Measurements from ENCODE around the gene CKM.
"Not testable (repeated sequence)": the region's sequence is repeated elsewhere in the genome, so short reads cannot be mapped to it uniquely, and the experiment has no call there.

The CKM gene

DNA sequence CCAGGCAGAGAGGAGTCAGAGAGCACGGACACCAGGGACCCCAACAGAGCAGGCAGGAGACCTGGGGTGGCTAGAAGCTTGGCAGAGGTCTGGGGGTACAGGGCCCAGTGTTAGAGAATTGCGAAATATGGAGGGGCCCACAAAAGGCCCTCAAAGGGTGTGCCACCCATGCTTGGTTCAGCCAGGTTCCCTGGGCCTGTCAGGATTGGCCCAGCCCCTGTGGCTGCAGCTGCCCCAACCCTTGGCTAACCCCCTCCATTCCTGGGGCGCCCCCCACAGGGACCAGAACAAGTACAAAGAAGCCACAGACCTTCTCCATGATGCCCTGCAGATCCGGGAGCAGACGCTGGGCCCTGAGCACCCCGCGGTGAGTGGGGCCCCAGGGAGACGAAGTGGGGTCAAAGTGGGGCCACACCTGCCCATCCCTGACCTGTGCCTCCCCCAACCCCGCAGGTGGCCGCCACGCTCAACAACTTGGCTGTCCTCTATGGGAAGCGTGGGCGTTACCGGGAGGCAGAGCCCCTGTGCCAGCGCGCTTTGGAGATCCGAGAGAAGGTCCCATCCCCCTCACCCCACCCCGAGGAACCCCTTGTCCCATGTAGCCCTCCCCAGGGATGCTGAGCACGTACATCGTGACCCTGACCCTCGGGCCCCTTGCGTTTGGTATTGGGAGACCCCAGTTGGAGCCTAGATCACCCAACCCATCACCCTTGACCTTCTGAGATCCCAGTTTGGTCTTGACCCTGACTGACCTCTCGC lies 25.9 kb upstream of the CKM start:
- no peak for DNase-seq

DNA sequence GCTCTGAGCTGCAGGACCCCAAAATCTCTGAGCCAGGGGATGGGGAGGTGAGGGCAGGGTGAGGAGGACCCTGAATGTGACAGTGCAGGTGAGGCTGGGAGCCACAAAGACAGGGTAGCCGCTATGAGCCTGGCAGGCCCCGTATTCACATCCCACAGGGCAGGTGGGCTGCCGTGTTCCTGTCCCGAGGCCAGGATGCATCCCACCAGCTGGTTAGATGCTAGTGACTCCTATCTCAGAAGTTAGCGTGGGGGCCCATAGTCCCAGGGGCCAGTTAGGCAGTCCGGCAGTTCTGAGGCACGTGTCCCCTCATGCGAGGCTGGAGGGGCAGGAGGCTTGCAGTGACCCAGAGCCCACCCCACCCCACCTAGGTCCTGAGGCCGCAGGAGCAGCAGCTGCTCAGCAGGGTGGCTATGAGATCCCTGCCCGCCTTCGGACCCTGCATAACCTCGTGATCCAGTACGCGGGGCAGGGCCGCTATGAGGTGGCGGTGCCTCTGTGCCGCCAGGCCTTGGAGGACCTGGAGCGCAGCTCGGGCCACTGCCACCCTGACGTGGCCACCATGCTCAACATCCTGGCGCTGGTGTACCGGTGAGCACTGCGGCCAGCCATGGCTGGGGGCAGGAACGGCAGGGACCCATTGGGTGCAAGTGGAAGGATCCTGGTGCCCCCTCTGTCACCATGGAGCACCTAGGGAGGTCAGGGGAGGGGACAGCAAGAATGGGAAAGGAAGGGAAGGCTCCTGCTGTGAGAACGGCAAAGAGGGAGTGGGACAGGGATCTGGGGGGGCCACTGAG lies 25.1 kb upstream of the CKM start:
- DNase-seq: no peak

DNA sequence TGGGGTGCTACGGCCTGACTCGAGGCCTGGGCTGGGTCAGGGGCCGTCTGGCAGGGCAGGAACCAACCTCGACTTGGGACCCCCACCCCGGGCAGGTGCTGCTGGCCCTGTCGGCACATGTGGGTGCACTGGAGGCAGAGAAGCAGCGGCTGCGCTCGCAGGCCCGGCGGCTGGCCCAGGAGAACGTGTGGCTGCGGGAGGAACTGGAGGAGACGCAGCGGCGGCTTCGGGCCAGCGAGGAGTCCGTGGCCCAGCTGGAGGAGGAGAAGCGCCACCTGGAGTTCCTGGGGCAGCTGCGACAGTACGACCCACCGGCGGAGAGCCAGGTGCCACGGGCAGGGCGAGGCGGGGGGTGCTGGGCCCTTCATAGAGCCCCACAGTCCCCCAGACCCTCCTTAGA lies 23.8 kb upstream of the CKM start:
- DNase-seq: no peak

DNA sequence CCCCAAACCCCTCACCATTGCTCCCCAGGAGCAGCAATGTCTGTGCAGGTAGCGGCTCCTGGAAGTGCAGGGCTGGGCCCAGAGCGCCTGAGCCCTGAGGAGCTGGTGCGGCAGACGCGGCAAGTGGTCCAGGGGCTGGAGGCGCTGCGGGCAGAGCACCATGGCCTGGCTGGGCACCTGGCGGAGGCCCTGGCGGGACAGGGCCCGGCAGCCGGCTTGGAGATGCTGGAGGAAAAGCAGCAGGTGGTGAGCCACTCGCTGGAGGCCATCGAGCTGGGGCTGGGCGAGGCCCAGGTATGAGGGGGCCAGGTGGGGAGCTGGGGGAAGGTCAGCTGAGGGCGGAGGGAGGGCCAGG lies 22.8 kb upstream of the CKM start:
- DNase-seq: no peak

DNA sequence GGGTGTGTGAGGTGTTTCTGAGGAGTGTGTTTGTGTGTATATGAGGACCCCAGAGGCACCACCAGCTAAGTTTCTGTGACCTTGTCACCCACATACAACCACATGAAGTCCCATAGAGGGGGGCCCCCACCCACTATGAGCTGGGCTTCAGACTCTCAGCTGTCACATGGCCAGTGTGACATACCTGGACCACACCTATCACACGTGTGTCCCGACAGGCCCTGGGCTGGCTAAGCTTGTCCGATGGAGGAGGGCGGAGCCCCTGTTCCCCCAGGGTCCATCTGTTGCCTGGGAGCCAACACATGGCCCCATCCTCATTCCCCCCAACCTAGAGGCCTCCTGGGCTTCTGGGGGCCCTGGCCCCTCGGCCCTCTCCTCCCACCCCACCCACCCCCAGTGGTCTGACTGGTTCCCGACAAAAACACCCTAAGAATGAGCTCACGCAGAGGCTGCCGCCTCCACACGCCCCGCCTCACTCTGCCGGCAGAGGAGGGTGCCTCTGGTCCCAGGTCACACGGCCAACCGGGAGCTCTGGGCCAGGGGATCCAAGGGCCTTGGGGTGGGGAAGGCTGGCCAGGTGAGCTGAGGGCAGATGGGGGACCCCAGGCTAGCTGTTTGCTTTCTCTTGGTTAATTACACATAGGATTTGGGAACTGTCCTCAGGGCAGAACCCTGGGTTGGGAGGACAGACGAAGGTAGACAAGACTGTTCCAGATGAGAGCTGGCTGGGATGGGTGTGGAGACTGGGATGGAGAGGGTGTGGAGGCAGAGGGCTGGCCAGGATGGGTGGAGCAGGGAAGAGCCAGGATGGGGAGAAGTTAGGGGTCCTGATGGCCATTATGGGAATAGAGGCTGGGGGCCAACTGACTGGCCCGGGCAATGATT lies 22.2 kb upstream of the CKM start:
- no peak for DNase-seq

DNA sequence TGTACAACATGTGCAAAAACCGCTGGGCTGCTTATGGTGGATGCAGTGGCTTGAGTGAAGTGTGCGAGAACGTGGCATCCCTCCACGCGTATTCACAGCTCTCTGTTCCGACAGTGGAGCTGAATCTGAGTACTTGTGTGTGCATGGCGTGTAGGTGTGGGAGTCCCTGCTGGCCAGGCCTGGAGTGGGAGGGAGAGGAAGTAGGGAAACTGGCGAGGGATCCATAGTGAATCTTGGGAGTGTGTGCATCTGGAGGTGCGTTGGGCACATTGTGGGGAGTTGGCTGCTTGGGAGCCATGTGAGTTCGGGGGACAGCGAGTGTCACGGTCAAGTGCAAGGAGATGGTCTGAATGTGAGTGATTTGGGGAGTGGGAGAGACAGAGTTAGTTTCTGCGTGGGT lies 20.2 kb upstream of the CKM start:
- no peak for DNase-seq

DNA sequence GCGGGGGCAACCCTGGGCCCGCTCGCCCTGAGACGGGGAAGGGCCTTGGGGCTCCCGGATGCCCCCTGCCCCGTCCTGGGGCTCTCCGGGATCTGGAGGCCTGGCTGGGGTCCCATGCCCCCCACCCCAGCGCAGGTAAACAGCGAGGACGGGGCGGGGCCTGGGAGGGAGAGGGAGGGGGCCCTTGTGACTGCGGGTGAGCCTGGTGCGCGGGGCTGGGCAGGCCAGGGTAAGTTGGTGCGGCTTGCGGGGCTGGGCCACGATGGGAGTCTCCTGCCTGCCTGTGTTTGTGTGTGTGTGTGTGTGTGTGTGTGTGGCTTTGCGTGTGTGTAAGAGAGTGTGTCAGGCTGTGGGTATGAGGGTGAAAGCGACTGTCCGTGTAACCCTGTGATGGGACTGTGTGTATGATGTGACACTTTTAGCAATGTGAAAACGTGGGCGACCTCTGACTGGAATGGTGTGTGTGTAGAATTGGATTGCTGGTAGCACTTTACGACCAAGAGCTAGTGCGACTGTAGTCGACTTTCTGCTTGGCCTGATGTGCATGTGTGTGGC lies 18.3 kb upstream of the CKM start:
- no peak for DNase-seq

DNA sequence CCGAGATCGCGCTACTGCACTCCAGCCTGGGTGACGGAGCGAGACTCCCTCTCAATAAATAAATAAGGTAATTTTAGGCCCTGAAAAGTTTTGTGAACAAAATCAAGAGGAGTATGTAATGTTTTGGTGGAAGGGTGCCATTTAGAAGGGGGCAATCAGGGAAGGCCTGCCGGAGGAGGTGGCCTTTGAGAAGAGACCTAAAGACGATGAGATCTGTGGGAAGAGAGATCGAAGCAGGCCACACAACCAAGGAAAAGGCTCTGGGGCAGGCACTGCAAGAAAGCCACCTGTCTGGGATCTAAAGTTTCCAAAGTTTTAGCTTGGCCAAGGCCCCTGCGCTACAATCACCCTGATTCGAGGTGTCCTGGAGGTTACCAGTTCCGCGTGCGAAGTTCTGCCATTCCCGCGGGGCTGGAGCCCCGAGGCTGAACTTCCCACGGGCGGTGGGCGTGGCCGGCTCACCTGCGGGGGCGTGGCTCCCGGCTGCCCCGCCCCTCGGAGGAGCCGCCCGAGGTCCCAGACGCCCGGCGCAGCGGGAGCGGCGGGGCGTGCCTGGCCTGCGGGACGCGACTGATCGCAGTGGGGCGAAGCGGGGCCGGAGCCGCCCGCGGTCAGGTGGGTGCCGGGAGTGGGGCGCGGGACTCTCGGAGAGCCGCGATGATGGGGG lies 17.7 kb upstream of the CKM start, which contains the start of gene KLC3:
TSS of gene KLC3 (plus strand) at position 519 of the 667 bp plus-strand sequence. CDS start 4,792 bp downstream, outside the sequence.
- peak; percentile 24 to 34 for DNase-seq

DNA sequence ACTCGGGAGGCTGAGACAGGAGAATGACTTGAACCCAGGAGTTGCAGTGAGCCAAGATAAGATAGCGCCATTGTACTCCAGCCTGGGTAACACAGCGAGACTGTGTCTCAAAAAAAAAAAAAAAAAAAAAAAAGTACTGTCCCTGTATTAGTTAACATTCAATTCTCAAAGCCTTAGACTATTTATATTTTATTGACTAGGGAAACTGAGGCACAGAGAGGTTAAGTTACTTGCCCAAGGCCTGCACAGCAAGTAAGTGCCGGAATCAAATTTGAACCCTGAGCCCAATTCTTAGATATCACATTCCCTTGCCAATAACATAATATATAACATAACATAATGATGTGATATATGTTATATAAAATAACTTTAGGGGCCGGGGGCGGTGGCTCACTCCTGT lies 17.0 kb upstream of the CKM start:
- no peak for DNase-seq

DNA sequence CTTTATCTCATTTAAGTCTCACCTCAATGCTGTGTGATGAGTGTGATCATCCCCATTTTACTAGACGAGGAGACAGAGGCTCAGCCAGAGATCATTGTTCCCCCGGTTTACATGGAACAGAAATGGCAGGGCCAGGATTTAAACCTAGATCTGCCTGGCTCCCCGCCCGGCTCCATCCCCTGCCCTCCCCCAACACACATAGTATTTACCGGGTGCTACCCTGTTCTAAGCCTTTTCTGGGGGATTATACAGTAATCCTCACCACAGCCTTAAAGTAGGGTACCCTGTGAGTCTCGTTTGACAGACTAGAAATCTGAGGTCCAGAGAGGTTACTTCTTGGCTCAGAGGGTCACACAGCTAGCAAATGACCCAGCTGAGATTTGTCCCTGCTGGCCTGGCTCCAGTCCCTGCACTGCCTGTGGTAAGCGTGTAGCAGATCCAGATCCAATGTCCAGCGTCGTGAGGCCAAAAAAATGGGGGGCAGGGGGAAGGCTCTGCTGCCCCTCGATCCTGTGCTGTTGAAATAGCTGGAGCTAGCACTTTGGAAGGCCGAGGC lies 14.1 kb upstream of the CKM start:
- DNase-seq: no peak

DNA sequence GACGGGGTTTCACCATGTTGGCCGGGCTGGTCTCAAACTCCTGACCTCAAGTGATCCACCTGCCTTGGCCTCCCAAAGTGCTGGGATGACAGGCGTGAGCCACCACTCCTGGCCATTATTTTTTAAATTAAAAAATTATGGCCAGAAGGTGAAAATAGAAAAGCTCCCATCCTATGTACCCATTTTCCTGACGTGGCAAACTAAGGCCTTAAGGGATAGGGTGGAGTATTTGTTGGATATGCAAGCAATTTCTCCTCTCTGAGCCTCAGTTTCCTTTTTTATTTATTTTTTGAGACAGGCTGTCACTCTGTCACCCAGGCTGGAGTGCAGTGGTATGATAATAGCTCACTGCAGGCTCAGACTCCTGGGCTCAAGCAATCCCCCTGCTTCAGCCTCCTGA lies 12.2 kb upstream of the CKM start:
- not testable (repeated sequence) for DNase-seq

DNA sequence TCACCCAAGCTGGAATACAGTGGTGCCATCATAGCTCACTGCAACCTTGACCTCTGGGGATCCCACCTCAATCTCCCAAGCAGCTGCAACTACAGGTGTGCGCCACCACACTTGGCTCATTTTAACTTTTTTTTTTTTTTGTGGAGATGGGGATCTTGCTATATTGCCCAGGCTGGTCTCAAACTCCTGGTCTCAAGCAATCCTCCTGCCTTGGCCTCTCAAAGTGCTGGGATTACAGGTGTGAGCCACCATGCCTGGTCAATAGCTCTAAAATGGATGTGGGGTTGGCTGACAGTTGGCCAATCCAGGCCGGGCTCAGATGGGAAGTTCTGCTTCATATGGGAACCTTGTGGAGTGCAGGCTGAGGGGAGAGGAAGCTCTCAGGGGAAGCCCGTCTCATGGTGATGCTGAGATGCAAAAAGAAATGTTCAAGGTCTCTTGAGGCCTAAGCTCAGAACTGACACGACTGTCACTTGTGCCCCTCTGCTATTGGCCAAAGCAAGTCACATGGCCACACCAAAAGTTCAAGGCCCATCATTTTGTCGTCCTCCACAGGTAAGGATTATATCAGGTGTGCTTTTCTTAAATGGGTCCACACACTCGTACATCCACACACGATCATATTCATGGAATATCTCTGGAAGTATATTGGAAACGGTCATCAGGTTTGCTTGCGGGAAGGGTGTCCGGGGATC lies 11.1 kb upstream of the CKM start:
- no peak for DNase-seq

DNA sequence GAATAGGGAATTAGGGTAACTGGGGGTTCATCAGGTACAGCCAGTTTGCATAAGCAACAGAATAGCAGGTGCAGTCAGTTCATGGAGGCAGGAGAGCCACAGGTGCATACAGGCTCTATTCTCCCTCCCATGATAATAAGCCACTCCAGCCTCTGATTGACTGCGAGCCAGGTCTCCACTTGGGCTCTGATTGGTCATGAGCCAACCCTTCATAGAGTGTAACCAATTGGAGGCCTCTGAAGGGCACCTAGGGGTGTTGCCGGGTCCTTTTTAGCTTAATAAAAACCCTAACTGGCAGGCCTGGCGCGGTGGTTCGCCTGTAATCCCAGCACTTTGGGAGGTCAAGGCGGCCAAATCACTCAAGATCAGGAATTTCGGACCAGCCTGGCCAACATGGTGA lies 8.7 kb upstream of the CKM start:
- DNase-seq: no peak

DNA sequence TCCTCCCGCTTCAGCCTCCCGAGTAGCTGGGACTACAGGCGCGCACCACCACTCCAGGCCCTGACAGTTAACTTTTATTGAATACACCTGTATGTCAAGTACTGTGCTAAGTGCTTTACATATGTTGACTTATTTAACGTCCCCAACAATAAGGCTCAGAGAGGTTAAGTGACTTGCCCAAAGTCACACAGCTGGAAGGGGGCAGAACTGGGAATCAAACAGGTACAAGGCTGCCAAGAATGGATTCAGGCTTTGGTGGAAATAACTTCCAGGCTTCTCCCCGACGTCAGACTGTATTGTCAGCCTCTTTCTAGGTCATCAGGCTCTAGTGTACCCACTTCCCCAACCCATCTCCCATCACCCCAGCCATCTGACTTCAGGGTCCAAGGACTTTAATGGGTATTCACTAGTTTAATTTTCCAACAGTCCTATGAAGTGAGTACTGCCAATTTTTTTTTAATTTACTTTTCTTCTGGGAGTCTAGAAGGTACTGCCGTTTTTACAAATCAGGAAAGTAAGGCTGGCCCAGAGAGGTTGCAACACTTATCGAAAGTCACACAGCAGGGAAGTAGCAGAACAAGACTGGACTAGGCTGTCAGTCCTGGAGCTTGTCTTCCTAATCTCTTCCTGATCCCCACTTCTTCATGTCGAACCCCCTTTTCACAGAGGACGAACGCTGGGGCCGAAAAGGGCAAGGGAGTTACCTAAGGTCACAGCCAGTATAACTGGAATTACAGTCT lies 4.9 kb upstream of the CKM start:
- DNase-seq: no peak

DNA sequence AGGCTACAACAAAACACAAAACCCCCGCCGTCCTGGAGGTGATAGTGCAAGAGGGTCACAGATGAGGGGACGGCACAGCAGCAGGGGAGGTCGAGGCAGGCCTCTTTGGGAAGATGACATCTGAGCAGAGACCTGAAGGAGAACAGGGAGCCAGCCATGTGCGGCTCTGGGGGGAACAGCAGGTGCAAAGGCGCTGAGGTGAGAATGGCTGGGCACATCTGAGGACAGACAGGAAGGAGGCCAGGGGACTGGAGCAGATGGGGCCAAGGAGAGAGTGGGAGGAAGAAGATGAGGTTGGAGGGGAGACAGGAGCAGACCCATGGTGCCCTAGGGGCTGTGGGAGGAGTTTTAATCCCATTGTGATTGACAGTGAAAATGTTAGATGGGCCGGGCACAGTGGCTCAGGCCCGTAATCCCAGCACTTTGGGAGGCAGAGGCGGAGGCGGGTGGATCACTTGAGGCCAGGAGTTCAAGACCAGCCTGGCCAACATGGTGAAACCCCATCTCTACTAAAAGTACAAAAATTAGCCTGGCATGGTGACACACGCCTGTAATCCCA lies 1.8 kb upstream of the CKM start:
- no peak for DNase-seq

DNA sequence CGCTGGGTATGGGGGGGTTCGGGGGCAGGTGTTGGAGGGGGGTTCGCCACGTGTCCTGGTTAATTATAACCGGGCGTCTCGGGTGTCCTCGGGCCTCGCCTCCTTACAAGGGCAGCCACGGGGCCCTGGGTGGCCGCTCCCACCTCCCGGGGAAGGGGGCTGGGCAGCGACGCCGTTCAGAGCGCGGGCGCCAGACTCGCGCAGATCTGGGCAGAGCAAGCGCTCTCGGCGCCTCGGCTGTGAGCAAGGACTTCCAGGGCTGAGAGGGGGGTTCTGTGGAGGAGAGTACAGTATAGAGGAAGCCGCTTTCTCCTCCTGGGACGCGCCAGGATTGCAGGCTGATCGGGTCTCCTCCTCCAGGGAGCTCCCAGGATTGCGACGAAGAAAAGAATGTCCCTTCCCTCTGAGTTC lies 1.0 kb upstream of the CKM start:
- no peak for DNase-seq

DNA sequence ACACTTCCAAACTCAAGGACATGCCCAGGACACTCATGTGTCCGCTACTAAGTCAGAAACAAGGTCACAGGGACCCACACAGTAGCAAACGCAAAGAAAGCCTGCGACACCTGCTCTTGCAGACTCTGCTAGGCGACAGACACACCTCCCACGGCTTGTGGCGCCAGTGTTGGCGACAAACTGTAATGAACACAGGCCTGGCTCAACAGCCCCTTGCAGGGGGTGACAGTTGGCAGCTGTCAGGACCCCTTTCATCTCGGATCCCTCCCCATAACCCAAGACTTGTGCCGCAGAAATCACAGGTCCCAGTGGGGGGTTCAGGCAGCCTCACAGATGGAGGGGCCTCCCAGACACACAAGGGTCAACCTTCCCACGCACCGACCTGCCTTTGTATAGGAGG lies 364 bp downstream of the CKM start:
- DNase-seq: peak; percentile 42 to 50

DNA sequence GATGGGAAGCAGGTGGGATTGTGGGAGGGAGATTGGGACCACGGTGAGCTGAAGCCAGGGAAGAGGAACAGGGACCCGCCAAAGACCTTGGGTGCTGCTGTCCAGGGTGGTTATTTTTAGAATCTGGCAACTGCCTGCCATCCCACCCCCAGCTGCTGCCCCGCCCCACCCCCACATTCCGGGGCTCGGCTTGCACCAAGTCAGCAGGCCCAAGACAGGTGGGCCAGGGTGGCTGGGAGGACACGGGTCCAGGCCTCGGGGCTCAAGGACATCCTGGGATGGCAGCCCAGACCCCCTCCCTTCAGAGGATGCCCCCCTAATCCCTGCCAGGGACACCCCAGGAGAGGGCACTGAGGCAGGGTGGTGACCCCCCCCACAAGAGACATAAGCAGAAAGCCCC lies 827 bp downstream of the CKM start:
- DNase-seq: no peak

DNA sequence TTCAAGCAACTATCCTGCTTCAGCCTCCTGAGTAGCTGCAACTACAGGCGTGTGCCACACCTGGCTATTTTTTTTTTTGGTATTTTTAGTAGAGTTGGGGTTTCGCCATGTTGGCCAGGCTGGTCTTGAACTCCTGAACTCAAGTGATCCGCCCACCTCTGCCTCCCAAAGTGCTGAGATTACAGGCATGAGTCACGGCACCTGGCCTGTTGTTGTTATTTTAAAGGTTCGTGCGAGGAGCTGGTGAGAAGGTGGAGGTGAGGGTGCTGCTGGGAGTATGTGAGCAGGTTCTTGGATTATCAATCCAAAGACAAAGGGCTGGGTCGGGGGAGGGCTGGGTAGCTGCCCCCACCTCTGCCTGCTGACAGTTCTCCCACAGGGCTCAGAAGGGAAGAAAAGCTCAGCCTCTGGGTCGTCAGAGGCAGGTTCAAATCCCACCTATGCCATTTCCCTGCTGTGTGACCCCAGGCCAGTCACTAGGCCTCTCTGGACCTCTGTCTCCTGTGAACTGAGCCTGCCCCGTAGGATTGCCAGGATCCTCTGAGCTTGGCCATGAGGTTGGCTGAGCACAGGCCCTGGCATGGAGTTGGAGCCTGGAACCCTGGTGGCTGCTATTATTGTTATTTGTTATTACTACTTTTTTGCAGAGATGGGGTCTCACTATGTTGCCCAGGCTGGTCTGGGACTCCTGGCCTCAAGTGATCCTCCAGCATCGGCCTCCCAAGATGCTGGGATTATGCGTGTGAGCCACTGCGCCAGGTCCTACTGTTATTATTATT lies 1.5 kb downstream of the CKM start:
- no peak for DNase-seq

DNA sequence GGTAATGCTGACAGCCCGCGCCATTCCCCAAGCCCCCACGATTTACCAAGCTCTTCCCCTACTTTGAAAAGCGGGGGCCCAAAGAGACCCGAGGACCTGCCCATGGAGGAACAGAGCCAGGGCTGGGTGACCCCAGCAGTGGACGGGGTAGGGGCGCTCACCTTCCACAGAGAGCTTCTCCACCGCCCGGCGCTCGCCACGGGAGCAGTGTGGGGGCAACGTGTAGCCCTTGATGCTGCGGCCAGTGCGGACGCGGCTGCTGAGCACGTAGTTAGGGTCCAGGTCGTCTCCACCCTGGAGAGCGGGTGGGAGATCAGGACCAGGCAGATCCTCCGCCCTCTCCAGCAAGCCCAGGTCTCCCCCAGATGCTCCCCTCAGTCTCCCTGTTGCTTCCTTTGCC lies 7.4 kb downstream of the CKM start:
- no peak for DNase-seq
